ENCODE data around the gene ANO3. TPM values are rescaled to one million over a fixed set of nuclear protein-coding genes. Genes with fewer than 3 reads are reported as not detected.

Gene ANO3
- total and polyA plus RNA-seq, 2 of the 8 experiments (the other 6 are each of a cell fraction or from before 2014, with no cell fraction given) = not detected

GRCh38 chr11:26599876-26600434 is 268.0 kb downstream of the ANO3 start:
- DNase-seq (ENCODE audit: low read depth in 1 of 2, low spot score in 2 of 2) (no peak), FAIRE-seq (no peak)
- Histone ChIP-seq H3K79me1 (ENCODE audit: low read depth, low read length) (no peaks in the 10 kb centered on the region), H3K36me3 (ENCODE audit: control insufficient read depth in 2 of 4, insufficient read depth in 4 of 4, low read length in 3 of 4) (no peaks in the 10 kb centered on the region), H4K91ac (replicated peaks; ENCODE audit: insufficient read length, low read length) (no peak overlapping the region), H3K9me3 (ENCODE audit: insufficient read depth in 2 of 2, low read depth in 1 of 2, low read length in 1 of 2) (no peaks in the 10 kb centered on the region), H3K23ac (ENCODE audit: insufficient read length) (no peak overlapping the region), H3K4me2 (ENCODE audit: insufficient read depth in 1 of 2, low read depth in 2 of 2, low read length in 2 of 2) (no peak overlapping the region), H3K27me3 (replicated peaks in 1 of 4; ENCODE audit: control insufficient read depth in 3 of 4, extremely low read depth in 1 of 4, insufficient read depth in 3 of 4, low read length in 3 of 4) (no peaks in the 10 kb centered on the region), H3K27ac (ENCODE audit: low read depth, low read length) (no peak overlapping the region), H3K79me2 (ENCODE audit: control insufficient read depth in 1 of 2, insufficient read depth in 2 of 2, low read length in 2 of 2) (no peaks in the 10 kb centered on the region), H2BK20ac (ENCODE audit: low read length) (no peak overlapping the region), H4K5ac (ENCODE audit: insufficient read length, low read depth, low read length) (no peak overlapping the region), H3K56ac (replicated peaks; ENCODE audit: insufficient read length, low read depth, low read length) (no peak overlapping the region), H4K8ac (ENCODE audit: extremely low read depth, insufficient read depth, low read length) (no peak overlapping the region), H3K18ac (ENCODE audit: extremely low read depth, low read length) (no peak overlapping the region), H3K4me1 (replicated peaks in 1 of 4; ENCODE audit: control insufficient read depth in 3 of 4, insufficient read depth in 4 of 4, low read length in 3 of 4) (no peaks in the 10 kb centered on the region; a peak in 1 of 7 replicates), H3K4ac (replicated peaks; ENCODE audit: insufficient read length, low read depth, low read length) (no peak overlapping the region), H3K14ac (ENCODE audit: insufficient read length) (no peak overlapping the region), H3K23me2 (ENCODE audit: low read depth, low read length) (no peaks in the 10 kb centered on the region), H2AFZ (ENCODE audit: low read length) (no peak overlapping the region), H2BK15ac (ENCODE audit: low read length) (no peak overlapping the region), H2BK120ac (replicated peaks; ENCODE audit: low read depth, low read length) (no peak overlapping the region), H3K9ac (replicated peaks in 1 of 4; ENCODE audit: extremely low read depth in 1 of 4, low read depth in 3 of 4, low read length in 3 of 4) (no peak overlapping the region), H2BK12ac (ENCODE audit: low read depth, low read length) (no peak overlapping the region), H3K4me3 (ENCODE audit: extremely low read depth in 1 of 4, insufficient read depth in 2 of 4, low read depth in 3 of 4, low read length in 4 of 4) (no peak overlapping the region), H2AK5ac (ENCODE audit: low read depth, low read length) (no peak overlapping the region), H2BK5ac (ENCODE audit: low read depth, low read length) (no peak overlapping the region), H4K20me1 (replicated peaks in 1 of 2; ENCODE audit: control insufficient read depth in 1 of 2, insufficient read depth in 2 of 2, low read length in 2 of 2) (no peaks in the 10 kb centered on the region)
- WGBS, 2 experiments (ENCODE audit: extremely low coverage in 1 of 2, insufficient coverage in 1 of 2, insufficient read length in 1 of 2, insufficient replicate concordance in 2 of 2, low coverage in 1 of 2, low lambda C conversion rate in 2 of 2, missing lambda C conversion rate in 1 of 2) = 89% methylated on average over 2 of the region's 4 CpGs; no CpG with 5 or more reads in 1 of the 2 experiments
- TF ChIP-seq, protein P1, sequence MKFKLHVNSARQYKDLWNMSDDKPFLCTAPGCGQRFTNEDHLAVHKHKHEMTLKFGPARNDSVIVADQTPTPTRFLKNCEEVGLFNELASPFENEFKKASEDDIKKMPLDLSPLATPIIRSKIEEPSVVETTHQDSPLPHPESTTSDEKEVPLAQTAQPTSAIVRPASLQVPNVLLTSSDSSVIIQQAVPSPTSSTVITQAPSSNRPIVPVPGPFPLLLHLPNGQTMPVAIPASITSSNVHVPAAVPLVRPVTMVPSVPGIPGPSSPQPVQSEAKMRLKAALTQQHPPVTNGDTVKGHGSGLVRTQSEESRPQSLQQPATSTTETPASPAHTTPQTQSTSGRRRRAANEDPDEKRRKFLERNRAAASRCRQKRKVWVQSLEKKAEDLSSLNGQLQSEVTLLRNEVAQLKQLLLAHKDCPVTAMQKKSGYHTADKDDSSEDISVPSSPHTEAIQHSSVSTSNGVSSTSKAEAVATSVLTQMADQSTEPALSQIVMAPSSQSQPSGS (IDR thresholded peaks at IDR 0.05; ENCODE audit: low read length) = no peak
- POLR2A ChIA-PET (ENCODE audit: partially characterized antibody) = no interaction called here
- CTCF ChIA-PET (ENCODE audit: partially characterized antibody) = no interaction called here
